Epithelial cell of esophagus (primary cell): Measurements from ENCODE around the gene IQCC.

Experiments used
- DNase-seq: peaks from one replicate; pipeline ENCODE4 v3.0.0; 2010; ENCODE audit warnings: low read depth
- H3K4me3 ChIP-seq: 2 replicates; pipeline ENCODE4 v1.5.1; 2011; ENCODE audit warnings: mild to moderate bottlenecking, low read length, control low read depth
- CTCF ChIP-seq: IDR thresholded peaks from 2 replicates; pipeline ENCODE4 v1.5.1; 2011; ENCODE audit warnings: low read depth, mild to moderate bottlenecking, low read length, control low read depth, inconsistent platforms; ENCODE audit not compliant: insufficient read depth; ENCODE audit errors: missing control alignments

IQCC gene

GRCh38 chr1:32249831-32250525 is 44.5 kb downstream of the IQCC start:
- TF ChIP-seq CTCF: no peak
- H3K4me3 ChIP-seq: no peak overlapping the region
- DNase-seq: peak; percentile 68

GRCh38 chr1:32250893-32251716 is 45.6 kb downstream of the IQCC start, which contains the start of gene LCK:
LCK (plus strand) TSS chr1:32251265; CDS start chr1:32274330, 23,065 bp downstream.
- no peak for DNase-seq
- no peak within 1 kb of the TSS for H3K4me3 ChIP-seq
- no peak for TF ChIP-seq CTCF

- no peak for DNase-seq
- TF ChIP-seq CTCF: no peak
- H3K4me3 ChIP-seq: no peak overlapping the region
Observed at GRCh38 chr1:32255072-32256071, 49.9 kb downstream of the IQCC start.

- no peak for DNase-seq
- no peak overlapping the region for H3K4me3 ChIP-seq
- no peak for TF ChIP-seq CTCF
Observed at GRCh38 chr1:32256473-32257226, 51.2 kb downstream of the IQCC start.

- no peak for TF ChIP-seq CTCF
- DNase-seq: no peak
- H3K4me3 ChIP-seq: no peak overlapping the region
Observed at GRCh38 chr1:32257227-32257508, 51.7 kb downstream of the IQCC start.
